ENCODE measurements around the gene RETREG1. TPM values are rescaled to one million over a fixed set of nuclear protein-coding genes. Genes with fewer than 3 reads are reported as not detected.

Gene RETREG1
- total RNA-seq, 1 donor from 2014 or later = 11.6 TPM

- H3K27ac Mint-ChIP-seq = no peak overlapping the region
- no peak for DNase-seq (ENCODE audit: extremely low spot score, unreplicated experiment)
- H3K36me3 Mint-ChIP-seq = peaks cover 33% of the 10 kb centered on the region
- peaks cover 29% of the 10 kb centered on the region for H3K4me1 Mint-ChIP-seq (ENCODE audit: unreplicated experiment)
- H3K4me3 Mint-ChIP-seq = no peak overlapping the region
- no peaks in the 10 kb centered on the region for H3K27me3 Mint-ChIP-seq
- no peaks in the 10 kb centered on the region for H3K9me3 Mint-ChIP-seq
- TF ChIP-seq, protein P1, sequence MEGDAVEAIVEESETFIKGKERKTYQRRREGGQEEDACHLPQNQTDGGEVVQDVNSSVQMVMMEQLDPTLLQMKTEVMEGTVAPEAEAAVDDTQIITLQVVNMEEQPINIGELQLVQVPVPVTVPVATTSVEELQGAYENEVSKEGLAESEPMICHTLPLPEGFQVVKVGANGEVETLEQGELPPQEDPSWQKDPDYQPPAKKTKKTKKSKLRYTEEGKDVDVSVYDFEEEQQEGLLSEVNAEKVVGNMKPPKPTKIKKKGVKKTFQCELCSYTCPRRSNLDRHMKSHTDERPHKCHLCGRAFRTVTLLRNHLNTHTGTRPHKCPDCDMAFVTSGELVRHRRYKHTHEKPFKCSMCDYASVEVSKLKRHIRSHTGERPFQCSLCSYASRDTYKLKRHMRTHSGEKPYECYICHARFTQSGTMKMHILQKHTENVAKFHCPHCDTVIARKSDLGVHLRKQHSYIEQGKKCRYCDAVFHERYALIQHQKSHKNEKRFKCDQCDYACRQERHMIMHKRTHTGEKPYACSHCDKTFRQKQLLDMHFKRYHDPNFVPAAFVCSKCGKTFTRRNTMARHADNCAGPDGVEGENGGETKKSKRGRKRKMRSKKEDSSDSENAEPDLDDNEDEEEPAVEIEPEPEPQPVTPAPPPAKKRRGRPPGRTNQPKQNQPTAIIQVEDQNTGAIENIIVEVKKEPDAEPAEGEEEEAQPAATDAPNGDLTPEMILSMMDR (conservative IDR thresholded peaks at IDR 0.05) = no peak
Measured at GRCh38 chr5:16459451-16459850, 157.3 kb downstream of the RETREG1 start.

GRCh38 chr5:16457853-16458252, 158.9 kb downstream of the RETREG1 start:
- TF ChIP-seq, protein P1 (conservative IDR thresholded peaks at IDR 0.05) = no peak
- H3K4me3 Mint-ChIP-seq = no peak overlapping the region
- peaks cover 25% of the 10 kb centered on the region for H3K36me3 Mint-ChIP-seq
- H3K4me1 Mint-ChIP-seq (ENCODE audit: unreplicated experiment) = peaks cover 15% of the 10 kb centered on the region
- no peaks in the 10 kb centered on the region for H3K9me3 Mint-ChIP-seq
- H3K27ac Mint-ChIP-seq = no peak overlapping the region
- DNase-seq (ENCODE audit: extremely low spot score, unreplicated experiment) = no peak
- H3K27me3 Mint-ChIP-seq = no peaks in the 10 kb centered on the region

DNA sequence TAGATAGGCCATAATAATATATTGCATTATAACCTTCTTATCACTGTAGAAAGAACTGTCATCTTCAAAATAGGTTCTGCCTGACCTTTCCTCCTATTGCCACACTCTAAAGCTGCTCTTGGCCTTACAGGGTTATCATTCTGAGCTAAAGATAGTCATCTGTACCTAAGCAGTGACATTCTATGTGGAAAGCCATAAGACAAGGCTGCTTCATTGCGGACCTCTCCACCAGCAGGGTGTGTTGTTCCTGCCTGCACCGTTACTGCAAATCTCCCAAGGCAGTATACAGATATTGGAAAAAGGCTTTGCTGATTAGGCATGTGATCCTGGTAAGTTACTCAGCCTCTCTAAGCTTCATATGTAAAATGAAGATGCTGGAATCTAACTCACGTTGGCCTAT, 159.3 kb downstream of the RETREG1 start:
- Mint-ChIP-seq H3K4me1 (ENCODE audit: unreplicated experiment) (peaks cover 15% of the 10 kb centered on the region), H3K4me3 (no peak overlapping the region), H3K9me3 (no peaks in the 10 kb centered on the region), H3K27me3 (no peaks in the 10 kb centered on the region), H3K27ac (no peak overlapping the region), H3K36me3 (peaks cover 24% of the 10 kb centered on the region)
- no peak for DNase-seq (ENCODE audit: extremely low spot score, unreplicated experiment)
- TF ChIP-seq, protein P1 (conservative IDR thresholded peaks at IDR 0.05) = no peak

GRCh38 chr5:16456103-16456832, 160.5 kb downstream of the RETREG1 start:
- Mint-ChIP-seq H3K27me3 (no peaks in the 10 kb centered on the region), H3K27ac (no peak overlapping the region), H3K4me1 (ENCODE audit: unreplicated experiment) (peaks cover 7% of the 10 kb centered on the region), H3K9me3 (no peaks in the 10 kb centered on the region), H3K36me3 (peaks cover 16% of the 10 kb centered on the region), H3K4me3 (no peak overlapping the region)
- TF ChIP-seq, protein P1 (conservative IDR thresholded peaks at IDR 0.05) = peak; percentile 87
- DNase-seq (ENCODE audit: extremely low spot score, unreplicated experiment) = no peak

DNA sequence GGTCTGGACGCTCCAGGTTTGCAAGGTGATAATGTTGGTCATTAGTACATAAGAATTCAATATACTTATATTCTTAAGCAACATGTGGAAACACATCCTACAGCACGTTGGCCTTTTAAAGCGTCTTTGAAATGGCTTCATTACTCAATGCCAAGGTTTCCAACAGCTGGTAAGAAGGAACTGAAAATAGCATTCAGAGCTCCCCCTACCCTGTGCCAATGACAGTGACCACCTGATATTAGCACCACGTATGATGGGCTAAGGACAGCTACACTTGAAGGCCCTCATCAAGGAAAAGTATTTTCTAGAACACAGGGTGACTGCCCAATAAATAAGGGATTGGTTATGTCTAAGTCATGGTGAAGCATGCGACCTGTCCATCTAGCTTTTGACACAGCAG, 161.1 kb downstream of the RETREG1 start:
- TF ChIP-seq, protein P1 (conservative IDR thresholded peaks at IDR 0.05) = no peak
- Mint-ChIP-seq H3K27ac (no peak overlapping the region), H3K4me1 (ENCODE audit: unreplicated experiment) (peaks cover 6% of the 10 kb centered on the region), H3K36me3 (peaks cover 17% of the 10 kb centered on the region), H3K4me3 (no peak overlapping the region), H3K9me3 (no peaks in the 10 kb centered on the region), H3K27me3 (no peaks in the 10 kb centered on the region)
- DNase-seq (ENCODE audit: extremely low spot score, unreplicated experiment) = no peak
